ENCODE results near the gene TBCB.
A peak's percentile ranks its signal among the peaks of the same experiment; 100 is the strongest.
"Not testable (repeated sequence)": the region's sequence is repeated elsewhere in the genome, so short reads cannot be mapped to it uniquely, and the experiment has no call there.

The TBCB gene

GRCh38 chr19:36139473-36140303 is 24.4 kb downstream of the TBCB start, which contains the start of gene CAPNS1:
Gene CAPNS1 (plus strand): TSS chr19:36140066. CDS start chr19:36141012, 946 bp downstream.
- DNase-seq: peak; percentile 92 to 96

- no peak for DNase-seq
Observed at GRCh38 chr19:36140304-36141038, 25.2 kb downstream of the TBCB start.

GRCh38 chr19:36141039-36141927 is 26.0 kb downstream of the TBCB start:
- DNase-seq: peak; percentile 10 to 48

- DNase-seq: no peak
Observed at GRCh38 chr19:36142046-36142445, 26.8 kb downstream of the TBCB start.

GRCh38 chr19:36142496-36142895 is 27.2 kb downstream of the TBCB start:
- DNase-seq: no peak

- no peak for DNase-seq
Observed at GRCh38 chr19:36144624-36145023, 29.4 kb downstream of the TBCB start.

- DNase-seq: no peak
Observed at GRCh38 chr19:36149673-36150406, 34.6 kb downstream of the TBCB start.

- DNase-seq: no peak
Observed at GRCh38 chr19:36150586-36150985, 35.3 kb downstream of the TBCB start.

- no peak for DNase-seq
Observed at GRCh38 chr19:36151144-36152018, 36.1 kb downstream of the TBCB start.

GRCh38 chr19:36152019-36152351 is 36.7 kb downstream of the TBCB start:
- DNase-seq: no peak

GRCh38 chr19:36152352-36153091 is 37.3 kb downstream of the TBCB start, which contains the start of gene COX7A1:
Gene COX7A1 (minus strand): TSS chr19:36152447. CDS start chr19:36152407, 40 bp downstream.
- DNase-seq: no peak

GRCh38 chr19:36153126-36153525 is 37.9 kb downstream of the TBCB start:
- DNase-seq: no peak

- DNase-seq: no peak
Observed at GRCh38 chr19:36160821-36161596, 45.7 kb downstream of the TBCB start.

GRCh38 chr19:36163813-36164212 is 48.5 kb downstream of the TBCB start:
- no peak for DNase-seq

GRCh38 chr19:36169084-36169760 is 54.0 kb downstream of the TBCB start:
- no peak for DNase-seq

- DNase-seq: no peak
Observed at GRCh38 chr19:36172852-36173251, 57.6 kb downstream of the TBCB start.

GRCh38 chr19:36173846-36174245 is 58.6 kb downstream of the TBCB start:
- DNase-seq: not testable (repeated sequence)

Measured in hippocampal formation (tissue), 2 donors.